SK-N-SH (cell line): ENCODE data around the gene C1QL1.

Experiments
- EP300 ChIP-seq, 2 experiments: IDR thresholded peaks; 2 replicates each; pipeline versions ENCODE4 v1.4.0 to v1.6.1; 2012; ENCODE audit warnings: borderline replicate concordance in 1 of 2, low read depth in 1 of 2, low read length in 1 of 2
- FOXM1 ChIP-seq: IDR thresholded peaks from 2 replicates; pipeline ENCODE4 v1.4.0; 2012; ENCODE audit warnings: low read depth, mild to moderate bottlenecking
- NFIC ChIP-seq: IDR thresholded peaks from 2 replicates; pipeline ENCODE4 v1.4.0; 2012; ENCODE audit warnings: borderline replicate concordance
- RFX5 ChIP-seq: IDR thresholded peaks from 2 replicates; pipeline ENCODE4 v1.6.1; 2012; ENCODE audit warnings: mild to moderate bottlenecking, improper control_type of control experiment, low read length
- TF ChIP-seq, protein P1 (sequence below): fragments of 200-600 bp; sonication (generic); IDR thresholded peaks from 2 replicates; pipeline ENCODE4 v1.6.1; 2017; ENCODE audit warnings: antibody characterized with exemption, mild to moderate bottlenecking, moderate library complexity

DNA sequence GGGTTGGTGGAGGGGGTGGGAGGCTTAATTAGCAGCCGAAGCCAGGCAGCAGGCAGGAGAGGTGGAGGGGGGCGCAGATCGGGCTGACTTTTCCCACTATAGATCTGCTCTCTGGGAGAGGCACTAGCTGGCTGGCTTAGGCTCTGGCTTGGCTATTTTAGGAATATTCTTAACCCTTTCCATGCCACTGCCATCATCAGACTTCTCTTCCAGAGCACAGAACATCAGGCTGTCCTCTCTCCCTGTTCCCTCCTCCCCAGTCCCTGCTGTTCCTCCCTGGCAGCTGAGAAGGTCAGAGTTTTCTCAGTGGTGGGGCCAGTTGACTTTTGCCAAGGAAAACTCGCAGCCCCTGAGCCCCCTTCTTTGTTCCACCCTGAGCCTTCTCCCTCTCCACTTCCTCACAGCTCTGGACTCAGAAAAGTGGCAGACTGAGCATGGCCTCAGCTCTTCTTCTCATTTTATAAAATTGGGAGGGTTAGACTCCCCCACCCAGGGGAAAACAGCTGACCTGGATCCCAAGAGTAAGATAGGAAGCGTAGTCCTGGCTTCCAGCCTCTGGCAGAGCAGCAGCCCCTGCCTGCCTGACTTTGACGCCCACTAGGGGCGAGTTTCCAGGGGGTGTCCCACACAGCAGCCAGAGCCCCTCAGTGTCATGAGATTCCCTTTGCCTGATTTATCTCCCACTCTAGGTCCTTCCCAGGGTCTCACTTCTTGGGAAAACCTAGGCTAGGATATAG lies 9.9 kb upstream of the C1QL1 start:
- TF ChIP-seq, protein P1, sequence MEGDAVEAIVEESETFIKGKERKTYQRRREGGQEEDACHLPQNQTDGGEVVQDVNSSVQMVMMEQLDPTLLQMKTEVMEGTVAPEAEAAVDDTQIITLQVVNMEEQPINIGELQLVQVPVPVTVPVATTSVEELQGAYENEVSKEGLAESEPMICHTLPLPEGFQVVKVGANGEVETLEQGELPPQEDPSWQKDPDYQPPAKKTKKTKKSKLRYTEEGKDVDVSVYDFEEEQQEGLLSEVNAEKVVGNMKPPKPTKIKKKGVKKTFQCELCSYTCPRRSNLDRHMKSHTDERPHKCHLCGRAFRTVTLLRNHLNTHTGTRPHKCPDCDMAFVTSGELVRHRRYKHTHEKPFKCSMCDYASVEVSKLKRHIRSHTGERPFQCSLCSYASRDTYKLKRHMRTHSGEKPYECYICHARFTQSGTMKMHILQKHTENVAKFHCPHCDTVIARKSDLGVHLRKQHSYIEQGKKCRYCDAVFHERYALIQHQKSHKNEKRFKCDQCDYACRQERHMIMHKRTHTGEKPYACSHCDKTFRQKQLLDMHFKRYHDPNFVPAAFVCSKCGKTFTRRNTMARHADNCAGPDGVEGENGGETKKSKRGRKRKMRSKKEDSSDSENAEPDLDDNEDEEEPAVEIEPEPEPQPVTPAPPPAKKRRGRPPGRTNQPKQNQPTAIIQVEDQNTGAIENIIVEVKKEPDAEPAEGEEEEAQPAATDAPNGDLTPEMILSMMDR, result no peak
- TF ChIP-seq EP300 (IDR thresholded peaks at IDR 0.05; ENCODE audit: borderline replicate concordance in 1 of 2, low read depth in 1 of 2, low read length in 1 of 2) (no peak), FOXM1 (no peak), NFIC (no peak), RFX5 (no peak)
